Testis (tissue), 2 donors: ENCODE results near the gene FBXO5.
"Not testable (repeated sequence)": the region's sequence is repeated elsewhere in the genome, so short reads cannot be mapped to it uniquely, and the experiment has no call there.

Source experiments
- CTCF ChIP-seq, 3 experiments: fragments of 450-650 bp in 2 of 3; fragments of 200-600 bp in 1 of 3; sonication (generic) in 1 of 3; IDR thresholded peaks; one replicate each; pipeline ENCODE4 v1.5.1; 2016 to 2019; ENCODE audit warnings: antibody characterized with exemption in 3 of 3, mild to moderate bottlenecking in 2 of 3, moderate library complexity in 1 of 3
- POLR2A ChIP-seq: fragments of 450-650 bp; IDR thresholded peaks from one replicate; pipeline ENCODE4 v1.6.1; 2017; ENCODE audit warnings: antibody characterized with exemption, mild to moderate bottlenecking, moderate library complexity

- TF ChIP-seq CTCF (IDR thresholded peaks at IDR 0.05); POLR2A: not testable (repeated sequence)
Measured at GRCh38 chr6:153000790-153001189, 17.9 kb upstream of the FBXO5 start.
